HCT116 (cell line): Measurements from ENCODE around the gene ATP5F1A. TPM values are rescaled to one million over a fixed set of nuclear protein-coding genes. Genes with fewer than 3 reads are reported as not detected.
"Not testable (repeated sequence)": the region's sequence is repeated elsewhere in the genome, so short reads cannot be mapped to it uniquely, and the experiment has no call there.

Source experiments
- ATAC-seq: fragments of 200-7000 bp; cut with Tn5 transposase; 2 replicates; pipeline ENCODE4 v1.9.1; 2020; ENCODE audit warnings: mild to moderate bottlenecking, moderate library complexity
- BruUV-seq: library from RNA; stranded (reverse); fragments of 400-500 nt; replicated peaks from 2 replicates; lab custom pipeline; 2021; lab: Mats Ljungman, UMichigan
- CTCF ChIA-PET: fragments of 300-600 bp; sonication (Branson Sonifier 250); formaldehyde crosslinking; loops from one replicate; lab custom pipeline; 2021; ENCODE audit warnings: antibody characterized with exemption; lab: Charles Lee
- POLR2A ChIA-PET: fragments of 300-600, 350-600 bp; sonication (Branson Sonifier 250); formaldehyde crosslinking; loops from one replicate; lab custom pipeline; 2021; ENCODE audit warnings: antibody characterized with exemption; lab: Charles Lee
- RAD21 ChIA-PET, 2 experiments: fragments of 300-600 bp; sonication (Branson Sonifier 250); formaldehyde crosslinking; loops; one replicate each; lab custom pipeline; 2023; ENCODE audit warnings: low total read pairs in 2 of 2; ENCODE audit not compliant: uncharacterized antibody in 2 of 2, unreplicated experiment in 2 of 2, low non-redundant PET in 1 of 2; lab: Charles Lee
- DNase-seq: peaks from one replicate; pipeline ENCODE4 v3.0.0-alpha.2; 2010; ENCODE audit warnings: low read depth, low spot score
- H2AFZ ChIP-seq: fragments of 200-600 bp; shearing (Covaris generic), sonication (generic); 2 replicates; pipeline ENCODE4 v1.6.1; 2017; ENCODE audit warnings: low read depth, mixed run types, mixed read lengths, antibody characterized with exemption, low read length; ENCODE audit not compliant: poor library complexity, severe bottlenecking
- H3K27ac ChIP-seq: 2 replicates; pipeline ENCODE4 v1.5.1; 2012; ENCODE audit warnings: low read depth, low read length
- H3K27me3 ChIP-seq: fragments of 200-600 bp; sonication (generic); 2 replicates; pipeline ENCODE4 v1.6.1; 2016; ENCODE audit warnings: mixed run types, low read length, mixed read lengths; ENCODE audit not compliant: insufficient read depth
- H3K36me3 ChIP-seq, 2 experiments: fragments of 200-500 bp in 1 of 2; fragments of 200-600 bp in 1 of 2; sonication (Bioruptor generic) in 1 of 2; sonication (generic) in 1 of 2; 2 replicates each; pipeline versions ENCODE4 v1.5.1 to v1.6.1; 2014 to 2016; ENCODE audit warnings: low read length in 2 of 2, inconsistent platforms in 1 of 2, mixed read lengths in 1 of 2, mixed run types in 1 of 2; ENCODE audit not compliant: insufficient read depth in 2 of 2, control insufficient read depth in 1 of 2
- H3K4me1 ChIP-seq, 2 experiments: fragments of 200-600 bp in 1 of 2; sonication (generic) in 1 of 2; 2 replicates each; pipeline versions ENCODE4 v1.5.1 to v1.6.1; 2012 to 2017; ENCODE audit warnings: low read length in 2 of 2, inconsistent platforms in 1 of 2, mild to moderate bottlenecking in 1 of 2, mixed read lengths in 1 of 2, mixed run types in 1 of 2, moderate library complexity in 1 of 2; ENCODE audit not compliant: insufficient read depth in 2 of 2, control insufficient read depth in 1 of 2
- H3K4me2 ChIP-seq: fragments of 200-600 bp; sonication (generic); 2 replicates; pipeline ENCODE4 v1.6.1; 2017; ENCODE audit warnings: mixed run types, low read length, mixed read lengths
- H3K4me3 ChIP-seq, 2 experiments: fragments of 200-600 bp in 1 of 2; sonication (generic) in 1 of 2; replicated peaks in 1 of 2; 2 replicates each; pipeline ENCODE4 v1.5.1; 2011 to 2016; ENCODE audit warnings: low read length in 2 of 2, control low read depth in 1 of 2, low read depth in 1 of 2, mild to moderate bottlenecking in 1 of 2, mixed read lengths in 1 of 2, mixed run types in 1 of 2
- H3K79me2 ChIP-seq: fragments of 200-600 bp; sonication (generic); 2 replicates; pipeline ENCODE4 v1.6.1; 2017; ENCODE audit warnings: mild to moderate bottlenecking, mixed run types, low read length, moderate library complexity, mixed read lengths; ENCODE audit not compliant: insufficient read depth
- H3K9ac ChIP-seq: fragments of 200-600 bp; sonication (generic); 2 replicates; pipeline ENCODE4 v1.6.1; 2016; ENCODE audit warnings: low read length, mixed read lengths
- H3K9me2 ChIP-seq: fragments of 200-600 bp; sonication (generic), shearing (Covaris generic); 2 replicates; pipeline ENCODE4 v1.6.1; 2017; ENCODE audit warnings: mixed run types, mild to moderate bottlenecking, moderate library complexity; ENCODE audit not compliant: insufficient read depth
- H3K9me3 ChIP-seq, 2 experiments: fragments of 200-500 bp in 1 of 2; fragments of 200-600 bp in 1 of 2; sonication (Bioruptor generic) in 1 of 2; sonication (generic) in 1 of 2; 2 replicates each; pipeline ENCODE4 v1.6.1; 2014 to 2017; ENCODE audit warnings: low read length in 2 of 2, mixed read lengths in 2 of 2, inconsistent platforms in 1 of 2, low read depth in 1 of 2, mild to moderate bottlenecking in 1 of 2, mixed run types in 1 of 2, moderate library complexity in 1 of 2; ENCODE audit not compliant: control insufficient read depth in 1 of 2, insufficient read depth in 1 of 2
- H4K20me1 ChIP-seq: fragments of 200-600 bp; sonication (generic), shearing (Covaris generic); 2 replicates; pipeline ENCODE4 v1.6.1; 2017; ENCODE audit warnings: mixed run types, mild to moderate bottlenecking, moderate library complexity; ENCODE audit not compliant: insufficient read depth
- SP1 ChIP-seq: IDR thresholded peaks from 2 replicates; pipeline ENCODE4 v1.6.1; 2012; ENCODE audit warnings: low read depth
- YY1 ChIP-seq: IDR thresholded peaks from 2 replicates; pipeline ENCODE4 v1.6.1; 2011; ENCODE audit warnings: low read length, low read depth, moderate library complexity, mild to moderate bottlenecking; ENCODE audit not compliant: insufficient replicate concordance; ENCODE audit errors: extremely low read depth
- intact Hi-C: fragments of 100-400 bp; cut with micrococcal nuclease; formaldehyde crosslinking; loops from 2 replicates; pipeline ENCODE4 v1.10.0; 2022
- total RNA-seq: library from RNA; stranded (reverse); gene quantifications from one replicate; pipeline ENCODE4 v1.2.1, GENCODE V29; 2021; ENCODE audit not compliant: unreplicated experiment

Gene ATP5F1A
- total RNA-seq, 1 experiment from 2014 or later = 563 TPM

DNA sequence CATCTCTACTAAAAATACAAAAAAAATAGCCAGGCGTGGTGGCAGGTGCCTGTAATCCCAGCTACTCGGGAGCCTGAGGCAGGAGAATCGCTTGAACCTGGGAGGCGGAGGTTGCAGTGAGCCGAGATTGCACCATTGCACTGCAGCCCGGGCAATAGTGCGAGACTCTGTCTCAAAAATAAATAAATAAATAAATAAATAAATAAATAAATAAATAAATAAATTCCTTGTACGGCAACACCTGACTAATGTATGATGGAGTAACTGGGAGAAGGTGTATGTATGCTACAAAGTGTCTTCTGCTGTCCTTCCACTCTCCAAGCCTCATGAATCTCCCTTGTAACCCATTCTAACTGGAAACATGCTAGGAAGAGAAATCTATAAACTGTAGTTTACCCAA is 32.5 kb upstream of the ATP5F1A start:
- POLR2A ChIA-PET, intact Hi-C loops, H3K4me2 ChIP-seq, BruUV-seq, CTCF ChIA-PET, H3K4me1 ChIP-seq, DNase-seq, H3K9me3 ChIP-seq, H4K20me1 ChIP-seq, H2AFZ ChIP-seq, ATAC-seq, RAD21 ChIA-PET, H3K27ac ChIP-seq, H3K9ac ChIP-seq, H3K9me2 ChIP-seq, H3K79me2 ChIP-seq, H3K27me3 ChIP-seq, H3K4me3 ChIP-seq: not testable (repeated sequence)
- H3K36me3 ChIP-seq = peaks cover 8 to 14% of the 10 kb centered on the region in 2 experiments; a peak in 2 of 4 replicates

DNA sequence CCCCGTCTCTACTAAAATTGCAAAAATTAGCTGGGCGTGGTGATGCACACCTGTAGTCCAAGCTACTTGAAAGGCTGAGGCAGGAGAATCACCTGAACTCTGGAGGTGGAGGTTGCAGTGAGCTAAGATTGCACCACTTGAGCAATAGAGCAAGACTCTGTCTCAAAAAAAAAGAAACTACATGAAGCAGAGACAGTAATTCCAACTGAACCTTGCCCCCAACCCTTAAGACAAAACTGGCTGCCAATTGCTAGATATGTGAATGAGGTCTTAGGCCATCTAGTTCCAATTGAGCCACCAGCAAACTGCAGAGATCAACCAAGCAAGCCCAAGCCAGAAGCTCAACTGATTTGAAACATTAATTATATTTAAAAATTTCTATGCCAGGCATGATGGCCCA is 32.0 kb upstream of the ATP5F1A start:
- TF ChIP-seq SP1 (no peak), YY1 (no peak)
- DNase-seq (no peak), ATAC-seq (no peak)
- Histone ChIP-seq H3K9me3 (no peaks in the 10 kb centered on the region), H3K79me2 (no peaks in the 10 kb centered on the region), H2AFZ (no peak overlapping the region), H3K4me3 (no peak overlapping the region), H3K9me2 (no peaks in the 10 kb centered on the region), H3K36me3 (peaks cover 8 to 16% of the 10 kb centered on the region in 2 experiments; a peak in 2 of 4 replicates), H4K20me1 (no peaks in the 10 kb centered on the region), H3K27ac (no peak overlapping the region), H3K4me2 (no peak overlapping the region), H3K27me3 (no peaks in the 10 kb centered on the region), H3K9ac (no peak overlapping the region), H3K4me1 (no peaks in the 10 kb centered on the region)
- CTCF ChIA-PET = no interaction called here
- intact Hi-C loops = no loop called here
- RAD21 ChIA-PET = no interaction called here
- POLR2A ChIA-PET = no interaction called here
- BruUV-seq = no TSS peak

DNA sequence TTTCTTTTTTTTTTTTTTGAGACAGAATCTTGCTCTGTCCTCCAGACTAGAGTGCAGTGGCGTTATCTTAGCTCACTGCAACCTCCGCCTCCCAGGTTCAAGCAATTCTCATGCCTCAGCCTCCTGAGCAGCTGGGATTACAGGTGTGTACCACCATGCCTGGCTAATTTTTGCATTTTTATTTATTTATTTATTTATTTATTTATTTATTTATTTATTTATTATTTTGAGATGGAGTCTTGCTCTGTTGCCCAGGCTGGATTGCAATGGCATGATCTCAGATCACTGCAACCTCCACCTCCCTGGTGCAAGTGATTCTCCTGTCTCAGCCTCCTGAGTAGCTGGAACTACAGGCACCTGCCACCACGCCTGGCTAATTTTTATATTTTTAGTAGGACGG is 28.5 kb upstream of the ATP5F1A start:
- H3K36me3 ChIP-seq = peaks cover 15 to 16% of the 10 kb centered on the region in 2 experiments; a peak in 3 of 4 replicates
- intact Hi-C loops, H3K4me2 ChIP-seq, H3K79me2 ChIP-seq, H3K27ac ChIP-seq, H3K27me3 ChIP-seq, H3K9ac ChIP-seq, H3K9me2 ChIP-seq, H2AFZ ChIP-seq, H4K20me1 ChIP-seq, POLR2A ChIA-PET, BruUV-seq, RAD21 ChIA-PET, H3K9me3 ChIP-seq, H3K4me3 ChIP-seq, DNase-seq, ATAC-seq, H3K4me1 ChIP-seq: not testable (repeated sequence)
- CTCF ChIA-PET = interaction anchor here (1.5 kb wide), 1 partner anchor 22 kb away, joined by 3 read pairs; no protein-coding TSS in a partner anchor
